ENCODE measurements around the gene RFTN1. TPM values are rescaled to one million over a fixed set of nuclear protein-coding genes. Genes with fewer than 3 reads are reported as not detected.

Gene RFTN1
- total and polyA plus RNA-seq, 9 donors = 25.2 to 63.1 (median 46.4) TPM

DNA sequence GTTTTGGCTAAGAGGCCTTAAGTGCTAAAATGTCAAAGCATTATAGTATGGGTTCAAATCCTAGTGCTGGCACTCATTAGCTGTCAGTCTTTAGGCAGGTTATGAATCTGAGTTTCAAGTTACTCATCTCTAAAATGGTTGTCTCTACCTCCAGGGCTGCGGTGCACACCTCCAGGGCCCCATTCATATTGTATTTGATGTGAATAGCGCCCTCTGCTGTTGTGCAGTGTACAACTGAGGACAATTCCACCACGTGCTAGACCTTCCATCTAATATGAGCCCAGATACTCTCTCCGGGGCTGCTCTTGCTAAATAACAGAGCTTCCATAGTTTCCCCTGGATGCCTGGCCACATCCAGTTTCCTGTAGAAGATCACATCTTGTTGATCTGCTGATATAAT is 194.2 kb downstream of the RFTN1 start:
- no peaks in the 10 kb centered on the region for H3K36me3 ChIP-seq
- H3K4me1 ChIP-seq (ENCODE audit: insufficient read depth) = no peaks in the 10 kb centered on the region
- no peaks in the 10 kb centered on the region for H3K27me3 ChIP-seq
- H3K4me3 ChIP-seq = no peak overlapping the region
- TF ChIP-seq EP300 (IDR thresholded peaks at IDR 0.05) (no peak), POLR2A (IDR thresholded peaks at IDR 0.05) (no peak)
- TF ChIP-seq, protein P1, sequence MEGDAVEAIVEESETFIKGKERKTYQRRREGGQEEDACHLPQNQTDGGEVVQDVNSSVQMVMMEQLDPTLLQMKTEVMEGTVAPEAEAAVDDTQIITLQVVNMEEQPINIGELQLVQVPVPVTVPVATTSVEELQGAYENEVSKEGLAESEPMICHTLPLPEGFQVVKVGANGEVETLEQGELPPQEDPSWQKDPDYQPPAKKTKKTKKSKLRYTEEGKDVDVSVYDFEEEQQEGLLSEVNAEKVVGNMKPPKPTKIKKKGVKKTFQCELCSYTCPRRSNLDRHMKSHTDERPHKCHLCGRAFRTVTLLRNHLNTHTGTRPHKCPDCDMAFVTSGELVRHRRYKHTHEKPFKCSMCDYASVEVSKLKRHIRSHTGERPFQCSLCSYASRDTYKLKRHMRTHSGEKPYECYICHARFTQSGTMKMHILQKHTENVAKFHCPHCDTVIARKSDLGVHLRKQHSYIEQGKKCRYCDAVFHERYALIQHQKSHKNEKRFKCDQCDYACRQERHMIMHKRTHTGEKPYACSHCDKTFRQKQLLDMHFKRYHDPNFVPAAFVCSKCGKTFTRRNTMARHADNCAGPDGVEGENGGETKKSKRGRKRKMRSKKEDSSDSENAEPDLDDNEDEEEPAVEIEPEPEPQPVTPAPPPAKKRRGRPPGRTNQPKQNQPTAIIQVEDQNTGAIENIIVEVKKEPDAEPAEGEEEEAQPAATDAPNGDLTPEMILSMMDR (IDR thresholded peaks at IDR 0.05) = no peak
- H3K27ac ChIP-seq = no peak overlapping the region
- intact Hi-C loops (cut with DNase I) = no loop called here
- no peaks in the 10 kb centered on the region for H3K9me3 ChIP-seq
- WGBS, 3 donors = 72 to 83% (median 73%) methylated on average over 4 of the region's 4 CpGs
- no peak for DNase-seq

DNA sequence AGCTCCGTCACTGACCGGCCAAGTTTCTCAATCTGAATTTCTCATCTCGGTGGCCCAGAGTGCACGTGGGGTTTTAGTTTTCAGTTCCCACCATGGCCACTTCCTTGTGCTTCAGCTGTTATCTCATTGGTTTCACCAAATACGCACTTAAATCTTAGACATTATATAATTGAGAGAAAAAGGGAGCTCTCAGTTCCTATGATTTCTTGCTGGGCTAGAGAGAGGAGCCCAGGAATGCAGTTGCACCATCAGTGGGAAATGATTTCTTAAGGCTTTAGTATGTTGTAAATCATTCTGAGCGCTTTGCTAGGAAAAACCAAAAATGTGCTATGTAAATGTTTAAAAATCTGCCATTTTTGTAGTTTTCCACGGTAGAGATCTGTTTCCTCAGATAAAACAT is 195.3 kb downstream of the RFTN1 start:
- no peak for DNase-seq
- Histone ChIP-seq H3K4me1 (ENCODE audit: insufficient read depth) (no peaks in the 10 kb centered on the region), H3K4me3 (no peak overlapping the region), H3K27ac (no peak overlapping the region), H3K27me3 (no peaks in the 10 kb centered on the region), H3K9me3 (no peaks in the 10 kb centered on the region), H3K36me3 (no peaks in the 10 kb centered on the region)
- WGBS, 3 donors = 73 to 83% (median 82%) methylated on average over 7 of the region's 7 CpGs
- intact Hi-C loops (cut with DNase I) = no loop called here
- TF ChIP-seq EP300 (IDR thresholded peaks at IDR 0.05) (no peak), POLR2A (IDR thresholded peaks at IDR 0.05) (no peak)
- TF ChIP-seq, protein P1 (IDR thresholded peaks at IDR 0.05) = no peak

GRCh38 chr3:16317561-16317945 is 195.9 kb downstream of the RFTN1 start:
- Histone ChIP-seq H3K27ac (no peak overlapping the region), H3K4me1 (ENCODE audit: insufficient read depth) (no peaks in the 10 kb centered on the region), H3K9me3 (no peaks in the 10 kb centered on the region), H3K4me3 (no peak overlapping the region), H3K27me3 (no peaks in the 10 kb centered on the region), H3K36me3 (no peaks in the 10 kb centered on the region)
- WGBS, 3 donors = 96 to 98% (median 96%) methylated on average over 6 of the region's 6 CpGs
- no peak for DNase-seq
- intact Hi-C loops (cut with DNase I) = no loop called here
- TF ChIP-seq EP300 (IDR thresholded peaks at IDR 0.05) (no peak), POLR2A (IDR thresholded peaks at IDR 0.05) (no peak)
- TF ChIP-seq, protein P1 (IDR thresholded peaks at IDR 0.05) = no peak

DNA sequence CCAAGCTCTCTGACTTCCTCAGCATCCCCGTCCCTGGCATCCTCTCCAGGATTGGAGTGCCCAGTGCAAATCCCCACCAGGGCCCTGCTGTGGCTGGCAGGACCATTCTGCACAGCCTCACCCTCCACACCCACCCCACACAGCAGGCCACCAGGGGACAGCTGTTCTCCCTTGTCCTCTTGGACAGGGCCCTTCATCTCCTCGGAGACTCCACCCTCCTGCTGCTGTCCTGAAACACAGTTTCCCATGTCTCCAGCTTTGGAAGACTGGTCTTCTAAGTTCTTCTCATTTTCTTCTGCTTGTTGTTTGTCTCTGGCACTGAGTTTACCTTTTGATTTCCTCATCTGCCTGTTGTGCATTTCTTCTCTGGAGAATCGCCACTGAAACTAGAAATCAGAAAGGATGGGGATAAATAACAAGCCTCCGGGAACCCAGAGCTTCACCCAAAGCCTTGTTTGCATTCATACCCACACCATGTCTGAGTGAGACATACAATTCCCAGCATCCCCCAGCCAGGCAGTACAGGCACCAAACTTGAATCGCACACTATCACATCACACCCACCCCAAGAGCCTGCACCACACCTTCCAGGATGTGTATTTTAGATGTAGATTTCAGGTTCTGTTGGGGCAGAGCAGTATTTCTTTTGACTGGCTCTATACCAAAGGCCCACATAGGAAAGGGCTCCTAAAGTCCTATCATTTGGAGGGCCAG is 196.5 kb downstream of the RFTN1 start:
- no peak for TF ChIP-seq POLR2A (IDR thresholded peaks at IDR 0.05)
- no peak for TF ChIP-seq EP300 (IDR thresholded peaks at IDR 0.05)
- TF ChIP-seq, protein P1 (IDR thresholded peaks at IDR 0.05) = no peak
- Histone ChIP-seq H3K4me3 (no peak overlapping the region), H3K4me1 (ENCODE audit: insufficient read depth) (no peaks in the 10 kb centered on the region), H3K9me3 (no peaks in the 10 kb centered on the region), H3K27me3 (no peaks in the 10 kb centered on the region), H3K36me3 (no peaks in the 10 kb centered on the region), H3K27ac (no peak overlapping the region)
- 90 to 92% (median 90%) methylated on average over 5 of the region's 5 CpGs for WGBS, 3 donors
- DNase-seq = no peak
- intact Hi-C loops (cut with DNase I) = no loop called here

Data from ovary (tissue), 9 donors.